ENCODE results near the gene ASPDH.

Gene ASPDH

GRCh38 chr19:50513746-50514345, at the start of gene ASPDH:
Gene ASPDH, minus strand, starts transcription at chr19:50513913. Its CDS starts 90 bp downstream, at chr19:50513823.
- no peak for DNase-seq

GRCh38 chr19:50562996-50563395, 49.3 kb upstream of the ASPDH start:
- no peak for DNase-seq

- no peak for DNase-seq
Observed at GRCh38 chr19:50562329-50562728, 48.6 kb upstream of the ASPDH start.

GRCh38 chr19:50559636-50560035, 45.9 kb upstream of the ASPDH start:
- DNase-seq, result no peak

GRCh38 chr19:50558449-50558848, 44.7 kb upstream of the ASPDH start:
- no peak for DNase-seq

- no peak for DNase-seq
Observed at GRCh38 chr19:50558039-50558438, 44.3 kb upstream of the ASPDH start.

GRCh38 chr19:50557009-50557613, 43.4 kb upstream of the ASPDH start:
- no peak for DNase-seq

GRCh38 chr19:50556282-50557008, 42.7 kb upstream of the ASPDH start:
- peak; percentile 33 for DNase-seq

GRCh38 chr19:50555450-50556281, 42.0 kb upstream of the ASPDH start:
- no peak for DNase-seq

GRCh38 chr19:50555033-50555432, 41.3 kb upstream of the ASPDH start:
- DNase-seq, result no peak

- no peak for DNase-seq
Observed at GRCh38 chr19:50554212-50554611, 40.5 kb upstream of the ASPDH start.

- no peak for DNase-seq
Observed at GRCh38 chr19:50553134-50553703, 39.5 kb upstream of the ASPDH start.

GRCh38 chr19:50552540-50552939, 38.8 kb upstream of the ASPDH start:
- DNase-seq, result no peak

GRCh38 chr19:50551715-50552187, 38.0 kb upstream of the ASPDH start:
- no peak for DNase-seq

- DNase-seq, result no peak
Observed at GRCh38 chr19:50551034-50551714, 37.5 kb upstream of the ASPDH start.

- DNase-seq, result no peak
Observed at GRCh38 chr19:50550594-50550966, 36.9 kb upstream of the ASPDH start.

- DNase-seq, result no peak
Observed at GRCh38 chr19:50549927-50550593, 36.3 kb upstream of the ASPDH start.

- no peak for DNase-seq
Observed at GRCh38 chr19:50549059-50549926, 35.6 kb upstream of the ASPDH start.

GRCh38 chr19:50548191-50549058, 34.7 kb upstream of the ASPDH start:
- DNase-seq, result no peak
